Hematopoietic multipotent progenitor cell treated with erythropoietin and hydrocortisone succinate and interleukin-3 and kit ligand, for 6 days (in vitro differentiated cells): ENCODE data around the gene FAM89A.
"Not testable (repeated sequence)": the region's sequence is repeated elsewhere in the genome, so short reads cannot be mapped to it uniquely, and the experiment has no call there.

ENCODE experiments used
- DNase-seq: peaks from one replicate; pipeline ENCODE4 v3.0.0-alpha.2; 2015

FAM89A gene

GRCh38 chr1:231053493-231054162 is 13.6 kb upstream of the FAM89A start:
- DNase-seq: peak; percentile 99

- no peak for DNase-seq
Measured at GRCh38 chr1:231052777-231053176, 12.7 kb upstream of the FAM89A start.

- DNase-seq: not testable (repeated sequence)
Measured at GRCh38 chr1:231050932-231051331, 10.9 kb upstream of the FAM89A start.

- DNase-seq: no peak
Measured at GRCh38 chr1:231050395-231050794, 10.3 kb upstream of the FAM89A start.

GRCh38 chr1:231049121-231049979 is 9.3 kb upstream of the FAM89A start:
- DNase-seq: peak; percentile 33

GRCh38 chr1:231048419-231048818 is 8.4 kb upstream of the FAM89A start:
- not testable (repeated sequence) for DNase-seq

- not testable (repeated sequence) for DNase-seq
Measured at GRCh38 chr1:231047529-231047928, 7.5 kb upstream of the FAM89A start.

GRCh38 chr1:231046730-231047395 is 6.8 kb upstream of the FAM89A start:
- DNase-seq: peak; percentile 74

GRCh38 chr1:231045921-231046729 is 6.1 kb upstream of the FAM89A start:
- DNase-seq: peak; percentile 65

- DNase-seq: peak; percentile 60
Measured at GRCh38 chr1:231045286-231045685, 5.2 kb upstream of the FAM89A start.

GRCh38 chr1:231044588-231044987 is 4.5 kb upstream of the FAM89A start:
- DNase-seq: no peak

GRCh38 chr1:231041719-231042261 is 1.7 kb upstream of the FAM89A start:
- peak; percentile 89 for DNase-seq

GRCh38 chr1:231040800-231041718 is 1.0 kb upstream of the FAM89A start:
- peak; percentile 80 for DNase-seq

GRCh38 chr1:231039161-231040018 is 664 bp downstream of the FAM89A start:
- DNase-seq: peak; percentile 57

- DNase-seq: peak; percentile 33
Measured at GRCh38 chr1:231037585-231038517, 2.2 kb downstream of the FAM89A start.

GRCh38 chr1:231036416-231036815 is 3.6 kb downstream of the FAM89A start:
- peak; percentile 70 for DNase-seq

- DNase-seq: no peak
Measured at GRCh38 chr1:231035799-231036198, 4.3 kb downstream of the FAM89A start.

- DNase-seq: no peak
Measured at GRCh38 chr1:231032963-231033362, 7.1 kb downstream of the FAM89A start.

- DNase-seq: no peak
Measured at GRCh38 chr1:231029841-231030240, 10.2 kb downstream of the FAM89A start.
